Stimulated activated CD8-positive, alpha-beta memory T cell treated with anti-CD3 and anti-CD28 coated beads, Interleukin-4, amount 100 ng/mL, for 1 hour (primary cell): ENCODE results near the gene PIGB.
"Not testable (repeated sequence)": the region's sequence is repeated elsewhere in the genome, so short reads cannot be mapped to it uniquely, and the experiment has no call there.

ENCODE experiments used
- DNase-seq, 2 donors: peaks; one replicate each; pipeline ENCODE4 v3.0.0-alpha.2; 2020; ENCODE audit warnings: low read depth in 2 of 2, low spot score in 1 of 2

The PIGB gene

GRCh38 chr15:55297315-55297714 lies 21.7 kb upstream of the PIGB start:
- DNase-seq: no peak

- DNase-seq: not testable (repeated sequence)
These were observed 16.2 kb upstream of the PIGB start for GRCh38 chr15:55302801-55303200.

GRCh38 chr15:55319537-55320237 lies 665 bp downstream of the PIGB start:
- DNase-seq: no peak

GRCh38 chr15:55320238-55320550 lies 1.2 kb downstream of the PIGB start:
- DNase-seq: no peak

GRCh38 chr15:55320963-55321362 lies 1.9 kb downstream of the PIGB start:
- no peak for DNase-seq

- no peak for DNase-seq
These were observed 3.4 kb downstream of the PIGB start for GRCh38 chr15:55322467-55322866.

- no peak for DNase-seq
These were observed 8.4 kb downstream of the PIGB start for GRCh38 chr15:55327387-55327786.

GRCh38 chr15:55334371-55334770 lies 15.3 kb downstream of the PIGB start:
- no peak for DNase-seq

GRCh38 chr15:55334997-55335396 lies 16.0 kb downstream of the PIGB start:
- no peak for DNase-seq

GRCh38 chr15:55337160-55337559 lies 18.1 kb downstream of the PIGB start:
- no peak for DNase-seq

GRCh38 chr15:55343168-55343567 lies 24.1 kb downstream of the PIGB start:
- DNase-seq: no peak

GRCh38 chr15:55344206-55344605 lies 25.2 kb downstream of the PIGB start:
- DNase-seq: no peak

- no peak for DNase-seq
These were observed 29.3 kb downstream of the PIGB start for GRCh38 chr15:55348281-55348778.

- no peak for DNase-seq
These were observed 30.3 kb downstream of the PIGB start for GRCh38 chr15:55349282-55349681.

- DNase-seq: no peak
These were observed 34.0 kb downstream of the PIGB start for GRCh38 chr15:55353025-55353424.

- DNase-seq: no peak
These were observed 38.1 kb downstream of the PIGB start for GRCh38 chr15:55356985-55357585.

- DNase-seq: no peak
These were observed 38.8 kb downstream of the PIGB start for GRCh38 chr15:55357774-55358173.

- DNase-seq: no peak
These were observed 39.4 kb downstream of the PIGB start for GRCh38 chr15:55358471-55358870.

GRCh38 chr15:55360256-55360655 lies 41.2 kb downstream of the PIGB start:
- DNase-seq: no peak

GRCh38 chr15:55361048-55361447 lies 42.0 kb downstream of the PIGB start:
- DNase-seq: no peak

GRCh38 chr15:55362641-55363040 lies 43.6 kb downstream of the PIGB start:
- no peak for DNase-seq

GRCh38 chr15:55366981-55367380 lies 48.0 kb downstream of the PIGB start:
- DNase-seq: no peak
